Inferior parietal cortex (tissue), 1 donor: ENCODE data around the gene GRK3.
A peak's percentile ranks its signal among the peaks of the same experiment; 100 is the strongest.
"Not testable (repeated sequence)": the region's sequence is repeated elsewhere in the genome, so short reads cannot be mapped to it uniquely, and the experiment has no call there.

ENCODE experiments used
- DNase-seq: peaks from one replicate; pipeline ENCODE4 v3.0.0-alpha.2; 2016; ENCODE audit errors: extremely low spot score

Gene GRK3

DNA sequence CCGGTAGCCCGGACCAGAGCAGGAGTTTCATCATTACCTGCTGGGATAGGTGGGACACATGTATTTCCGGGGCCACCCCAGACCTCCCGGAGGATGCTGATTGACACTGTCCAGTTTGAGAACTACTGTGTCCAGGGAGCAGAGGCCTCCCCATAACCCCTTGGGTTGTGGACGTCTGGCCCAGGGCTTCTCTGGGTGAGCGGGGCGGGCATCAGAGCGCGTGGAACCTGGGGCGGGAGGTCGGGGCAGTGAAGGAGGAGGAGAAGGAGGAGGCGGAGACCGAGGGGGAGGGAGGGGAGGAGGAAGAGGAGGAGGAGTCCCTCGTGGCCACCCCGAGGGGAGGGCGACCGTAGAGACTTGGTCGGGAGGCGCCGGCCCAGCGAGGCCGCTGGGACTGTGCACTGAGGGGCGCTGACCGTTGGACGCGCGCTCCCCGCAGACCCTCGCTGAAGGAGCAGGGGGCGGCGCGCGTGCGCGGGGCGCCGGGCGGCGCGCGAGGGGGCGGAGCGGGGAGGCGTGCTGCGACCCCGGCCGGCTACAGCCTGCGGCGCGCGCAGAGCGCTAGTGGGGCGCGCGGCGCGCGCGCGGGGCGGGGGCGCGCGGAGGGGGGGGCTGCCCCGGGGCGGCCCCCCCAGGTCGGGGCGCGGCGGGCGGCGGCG is at the start of gene GRK3:
TSS of gene GRK3 (plus strand) at position 356 of the 659 bp plus-strand sequence. CDS start 366 bp downstream, outside the sequence.
- DNase-seq, result no peak

DNA sequence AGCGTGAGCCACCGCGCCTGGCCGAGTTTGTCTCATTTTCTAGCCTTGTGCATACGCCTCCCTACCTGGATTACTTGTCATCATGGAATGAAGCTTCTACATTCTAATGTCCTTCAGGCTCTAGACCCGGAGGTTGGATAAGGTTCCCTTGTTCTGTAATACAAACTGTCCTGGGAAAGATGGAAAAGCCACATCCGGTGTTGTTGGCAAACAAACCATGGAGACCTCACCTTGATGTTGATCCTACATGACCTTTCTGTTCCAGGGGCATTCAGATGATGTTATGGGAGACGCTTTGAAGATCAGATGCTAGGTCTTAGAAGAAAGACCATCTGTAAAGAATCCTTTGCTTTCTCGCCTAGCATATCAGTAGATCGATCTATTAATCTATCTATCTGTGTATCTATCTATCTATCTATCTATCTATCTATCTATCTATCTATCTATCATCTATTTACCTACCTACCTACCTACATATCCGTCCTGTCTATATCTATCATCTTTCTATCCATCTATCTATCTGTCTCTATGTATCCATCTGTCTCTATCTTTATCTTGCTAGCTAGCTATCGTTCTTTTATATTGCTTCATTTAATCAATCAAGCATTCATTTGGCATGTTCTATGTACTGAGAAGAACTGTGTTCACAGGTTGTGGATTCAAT is 46.3 kb upstream of the GRK3 start:
- DNase-seq, result no peak

DNA sequence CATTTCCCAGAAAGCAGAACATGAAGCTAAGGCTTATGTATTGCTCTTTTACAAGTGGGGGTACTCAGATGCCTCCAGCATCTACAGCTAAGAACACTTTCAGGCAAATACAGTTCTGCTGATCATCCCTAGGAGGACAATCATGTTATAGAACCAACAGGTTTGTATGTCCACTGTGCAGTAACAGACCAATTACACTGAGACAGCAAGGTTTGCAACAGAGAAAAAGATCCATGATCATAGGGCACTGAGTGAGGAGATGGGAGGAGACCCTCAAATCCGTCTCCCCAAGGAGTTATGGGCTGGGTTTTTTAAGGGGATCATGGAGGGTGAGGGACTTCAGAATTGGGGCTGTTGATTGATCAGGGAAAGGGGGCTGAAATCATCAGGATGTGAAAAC is 39.1 kb upstream of the GRK3 start:
- DNase-seq, result no peak

DNA sequence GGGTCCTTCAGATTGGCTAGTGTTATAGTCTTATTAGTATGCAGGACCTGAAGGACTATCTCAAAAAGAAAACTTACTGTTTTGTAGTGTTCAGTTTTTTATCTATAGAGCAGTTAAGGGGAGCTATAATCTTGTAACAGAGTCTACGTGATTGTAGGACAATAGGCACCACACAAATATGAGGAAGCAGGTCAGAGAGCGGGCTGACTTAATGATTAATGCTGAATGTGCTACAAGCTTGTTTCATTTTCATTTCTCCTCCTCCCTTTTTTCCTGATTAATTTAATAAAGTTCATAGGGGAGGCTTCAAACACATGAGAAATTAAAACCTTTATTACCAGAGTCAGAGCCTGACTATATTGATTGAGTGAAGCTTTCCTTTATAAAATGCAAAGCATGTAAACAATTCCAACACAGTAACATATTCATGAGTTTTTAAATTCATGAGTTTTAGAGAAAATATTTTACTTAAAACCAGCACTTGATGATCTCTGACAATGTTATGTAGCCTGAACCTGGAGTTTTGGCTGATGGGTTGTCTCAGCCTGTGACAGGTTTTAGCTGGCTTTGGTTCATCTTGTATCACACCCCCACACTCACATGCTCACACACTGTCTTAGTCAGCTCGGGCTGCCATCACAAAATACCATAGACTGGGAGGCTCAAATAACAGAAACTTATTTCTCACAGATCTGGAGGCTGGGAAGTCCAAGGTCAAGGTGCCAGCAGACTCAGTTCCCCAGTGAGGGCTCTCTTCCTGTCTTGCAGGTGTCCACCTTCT is 38.5 kb upstream of the GRK3 start:
- not testable (repeated sequence) for DNase-seq

DNA sequence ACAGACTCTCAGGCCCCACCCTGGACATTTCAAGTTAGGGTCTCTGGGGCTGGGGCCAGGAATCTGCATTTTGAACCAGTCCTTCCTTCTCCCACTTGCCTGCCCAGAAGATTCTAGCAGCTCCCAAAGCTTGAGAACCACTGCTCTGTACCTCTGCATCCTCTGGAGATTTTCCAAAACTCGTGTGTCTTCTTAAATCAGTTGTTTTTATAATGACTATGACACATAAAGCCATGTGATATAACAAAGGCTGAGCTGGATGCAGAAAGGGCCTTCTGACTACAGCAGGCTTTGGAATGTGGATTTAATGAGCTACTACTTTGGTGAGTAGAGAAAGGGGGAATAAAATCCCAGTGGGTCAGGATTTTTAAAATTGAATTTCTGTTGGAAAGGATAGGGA is 37.5 kb upstream of the GRK3 start:
- not testable (repeated sequence) for DNase-seq

DNA sequence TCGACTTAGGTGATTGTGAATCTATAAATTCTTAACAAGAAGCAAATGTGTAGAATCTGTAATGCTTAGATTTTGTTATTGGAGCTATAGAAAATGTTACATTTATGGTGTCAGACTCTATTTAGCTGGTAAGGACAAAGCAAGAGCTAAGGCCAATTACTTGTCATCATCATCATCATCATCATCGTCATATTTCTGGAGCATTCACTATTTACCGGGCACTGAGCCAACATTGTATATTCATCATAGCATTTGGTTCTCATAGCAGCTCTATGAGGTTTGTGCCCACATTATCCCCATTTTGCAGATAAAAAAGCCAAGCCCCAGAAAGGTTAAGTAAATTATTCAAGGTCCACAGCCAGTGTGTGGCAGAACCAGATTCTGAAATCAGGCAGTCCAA is 36.4 kb upstream of the GRK3 start:
- DNase-seq, result not testable (repeated sequence)

DNA sequence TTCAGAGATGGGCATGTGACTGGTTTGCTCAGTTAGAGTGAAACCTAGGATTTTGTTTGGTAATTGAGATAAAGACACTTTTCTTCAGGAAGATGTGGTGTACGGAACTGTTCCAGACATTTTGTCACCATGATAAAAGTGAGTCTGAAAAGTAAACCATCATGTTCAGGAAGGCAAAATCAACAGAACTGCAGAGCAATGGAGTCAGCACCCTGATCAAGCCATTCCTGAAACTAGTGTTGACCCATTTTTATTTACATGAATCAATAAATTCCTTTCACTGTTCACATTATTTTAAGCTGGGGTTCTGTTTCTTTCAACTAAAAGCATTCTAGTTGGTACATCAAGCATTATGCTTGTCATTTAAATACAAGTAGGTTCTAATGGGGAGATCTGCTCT is 35.4 kb upstream of the GRK3 start:
- DNase-seq, result not testable (repeated sequence)

DNA sequence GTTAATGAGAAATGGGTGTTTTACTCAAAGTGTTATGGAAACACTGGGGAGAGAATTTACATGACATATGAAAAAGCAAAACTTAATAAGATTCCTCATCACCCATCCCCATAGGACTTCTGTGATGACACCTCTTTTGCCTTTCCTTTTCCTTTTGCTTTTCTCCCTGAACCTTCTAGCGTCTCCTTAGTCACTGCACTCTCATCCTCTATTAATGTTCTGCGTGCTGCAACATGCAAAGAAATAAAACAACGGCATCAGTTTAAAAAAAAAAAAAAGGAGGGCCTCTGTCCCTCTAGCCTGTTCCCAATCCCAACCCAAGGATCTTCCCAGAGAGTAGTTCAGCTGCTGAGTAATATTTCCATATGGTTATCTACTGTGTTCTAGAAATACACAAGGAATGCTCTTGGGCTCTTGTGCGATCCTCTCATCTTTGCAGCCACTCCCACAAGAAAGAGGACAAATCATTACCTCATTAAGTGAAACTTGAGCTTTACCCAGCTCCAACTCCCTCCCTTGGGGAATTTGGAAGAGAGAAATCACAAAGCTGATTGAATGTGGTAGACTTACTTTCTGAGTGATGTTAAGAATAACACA is 34.8 kb upstream of the GRK3 start:
- not testable (repeated sequence) for DNase-seq

DNA sequence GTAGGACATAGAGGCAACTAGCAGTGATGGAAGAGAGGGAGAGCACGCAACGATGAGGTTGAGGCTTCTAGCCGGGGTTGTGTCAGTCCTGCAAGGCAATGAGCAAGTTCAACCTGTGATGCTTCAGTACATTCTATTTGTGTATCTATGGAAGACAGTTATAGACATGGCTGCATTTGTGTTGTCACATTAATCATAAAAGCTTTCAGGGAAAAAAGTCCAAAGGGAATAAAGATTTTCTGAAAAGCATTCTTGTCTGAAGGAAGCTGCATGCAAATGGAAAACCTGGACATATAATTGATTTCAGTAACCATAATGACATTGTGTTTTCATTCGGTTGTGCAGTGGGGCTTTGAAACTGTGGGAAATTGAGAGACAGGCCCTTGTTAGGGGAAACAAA is 32.8 kb upstream of the GRK3 start:
- not testable (repeated sequence) for DNase-seq

DNA sequence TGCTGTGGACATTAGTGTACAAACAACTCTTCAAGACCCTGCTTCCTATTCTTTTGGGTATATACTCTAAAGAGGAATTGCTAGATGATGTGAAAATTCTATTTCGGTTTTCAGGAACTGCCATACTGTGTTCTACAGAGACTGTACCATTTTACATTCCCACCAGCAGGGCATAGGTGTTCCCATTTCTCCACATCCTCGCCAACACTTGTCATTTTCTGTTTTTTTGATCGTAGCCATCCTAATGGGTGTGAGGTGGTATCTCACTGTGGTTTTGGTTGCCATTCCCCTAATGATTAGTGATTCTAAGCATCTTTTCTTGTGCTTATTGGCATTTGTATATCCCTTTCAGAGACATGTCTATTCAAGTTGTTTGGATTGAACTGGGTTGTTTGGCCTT is 29.8 kb upstream of the GRK3 start:
- DNase-seq, result no peak

DNA sequence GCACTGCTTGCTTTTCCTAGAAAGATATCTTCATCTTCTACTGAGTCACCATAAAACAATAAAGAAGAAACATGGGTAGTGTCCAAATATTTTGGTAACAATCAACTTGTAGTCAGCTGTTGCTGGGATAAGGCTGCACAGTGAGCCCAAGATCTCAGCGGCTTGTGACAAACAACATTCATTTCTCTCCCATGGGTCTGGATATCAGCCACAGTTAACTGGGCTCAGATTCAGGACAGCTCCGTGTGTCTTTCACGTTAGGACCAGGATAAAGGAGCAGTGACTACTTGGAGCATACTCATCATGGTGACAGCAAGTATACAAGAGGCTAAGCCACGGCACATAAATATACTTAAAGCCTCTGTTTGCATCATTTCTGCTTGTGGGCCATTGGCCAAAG is 27.9 kb upstream of the GRK3 start:
- peak; percentile 11 for DNase-seq

DNA sequence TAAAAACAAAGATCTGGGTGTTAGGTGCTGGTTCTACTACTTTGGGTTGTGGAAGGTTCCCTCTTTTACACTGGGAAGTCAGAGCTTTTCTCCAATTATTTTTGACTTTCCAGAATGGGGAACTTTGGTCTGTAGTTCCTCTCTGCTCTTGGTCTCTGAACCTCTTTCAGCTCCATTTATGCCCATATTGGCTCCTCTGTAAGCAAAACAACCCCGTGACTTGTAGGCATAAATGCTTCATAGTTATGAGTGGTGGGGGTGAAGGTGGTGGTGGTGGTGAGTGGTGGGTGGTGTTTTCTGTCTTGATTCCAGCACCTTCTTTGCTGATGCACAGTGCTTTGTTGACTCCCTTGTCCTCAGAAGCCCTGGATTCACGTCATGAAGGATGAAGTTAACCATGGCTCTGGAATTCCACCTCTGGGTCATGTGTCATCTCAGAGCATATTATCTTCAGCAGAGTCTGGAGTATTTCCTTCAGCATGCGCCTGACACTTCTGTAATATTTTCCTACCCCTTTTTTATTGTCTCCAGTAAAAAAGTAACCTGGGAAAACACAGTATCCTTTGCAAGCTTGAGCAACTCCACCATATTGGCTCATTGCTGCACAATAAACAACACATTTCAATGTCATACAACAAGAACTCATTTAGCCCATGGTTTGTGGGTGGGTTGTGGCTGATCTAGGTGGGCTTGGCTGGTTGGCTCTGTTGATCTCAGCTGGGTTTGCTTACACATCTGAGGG is 24.1 kb upstream of the GRK3 start:
- DNase-seq, result no peak

DNA sequence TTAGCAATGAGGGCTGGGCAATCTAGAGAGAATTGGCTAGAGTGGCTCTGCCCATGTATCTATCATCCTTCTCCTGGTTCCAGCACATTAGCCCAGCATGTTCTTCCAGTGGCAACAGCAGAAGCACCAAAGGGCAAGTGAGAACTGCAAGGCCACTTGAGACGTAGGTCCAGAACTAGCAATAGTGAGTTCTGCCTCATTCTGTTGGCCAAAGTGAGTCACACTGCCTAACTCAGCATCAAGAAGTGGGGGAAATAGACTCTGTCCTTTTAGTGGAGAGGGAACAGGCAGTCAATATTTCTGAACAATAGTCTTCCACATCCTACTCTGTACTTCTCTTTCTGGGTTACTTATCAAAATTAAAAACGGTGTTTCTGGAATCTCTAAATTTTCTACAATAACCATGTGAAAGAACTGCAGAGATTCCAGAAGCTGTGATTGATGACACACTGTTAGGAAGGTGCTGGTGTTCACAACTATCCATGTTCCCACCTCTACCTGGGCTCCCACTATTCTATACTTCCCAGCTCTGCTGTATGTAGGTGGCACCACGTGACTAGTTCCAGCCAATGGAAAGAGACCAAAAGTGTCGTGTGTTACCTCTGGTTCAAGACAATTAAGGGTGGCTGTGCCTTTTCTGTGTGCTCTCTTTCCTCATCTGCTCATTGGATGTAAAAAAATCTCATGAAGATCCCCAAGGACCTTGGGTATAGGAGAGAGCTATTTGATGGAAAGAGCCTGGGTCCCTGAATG is 23.4 kb upstream of the GRK3 start:
- DNase-seq, result no peak

DNA sequence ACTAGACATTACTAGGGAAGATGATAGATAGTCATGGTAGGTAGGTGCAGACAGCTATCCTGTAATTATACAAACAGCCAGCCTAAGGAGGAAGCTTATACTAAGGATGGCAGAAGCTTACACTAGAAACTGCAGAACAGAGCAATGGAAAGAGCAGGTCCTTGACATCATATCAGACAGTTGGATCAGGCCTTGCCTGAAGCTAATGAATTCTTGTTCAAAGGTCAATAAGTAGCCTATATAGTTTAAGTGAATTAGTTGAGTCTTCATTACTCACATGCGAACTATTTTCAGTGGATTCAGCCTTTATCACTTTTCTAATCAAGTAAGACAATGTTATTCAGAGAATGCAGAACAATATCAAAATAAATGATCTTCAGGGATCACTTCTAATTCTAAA is 22.3 kb upstream of the GRK3 start:
- DNase-seq, result no peak

DNA sequence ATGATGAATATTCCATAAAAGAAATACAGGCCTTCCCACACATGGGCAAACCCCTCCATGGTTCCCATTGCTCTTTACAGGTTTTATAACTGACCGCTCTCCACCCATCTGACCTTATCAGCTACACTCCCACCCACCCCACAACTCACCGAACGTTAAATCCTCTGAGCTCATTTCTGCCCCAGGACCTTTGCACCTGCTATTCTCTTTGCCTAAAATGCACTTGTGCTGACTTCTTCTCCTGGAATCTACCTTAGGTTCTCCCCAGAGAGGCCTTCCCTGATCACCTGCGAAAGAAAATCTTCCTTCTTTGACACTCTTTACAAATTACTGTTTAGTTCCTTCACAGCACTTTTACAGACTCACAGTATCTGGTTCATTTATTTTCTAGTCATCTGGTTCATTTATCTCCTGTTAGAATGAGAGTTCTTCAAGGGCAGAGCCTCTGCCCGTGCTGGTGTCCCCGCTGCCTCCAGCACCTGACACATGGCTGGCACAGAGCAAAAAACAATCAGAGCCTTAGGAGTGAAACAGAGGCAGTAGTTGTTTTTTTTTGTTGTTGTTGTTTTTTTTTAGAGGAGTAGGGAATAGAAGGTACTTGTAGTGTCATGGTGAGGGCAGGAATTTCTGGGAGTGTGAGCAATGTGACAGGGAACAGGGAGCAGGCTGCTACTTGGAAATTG is 21.6 kb upstream of the GRK3 start:
- no peak for DNase-seq

DNA sequence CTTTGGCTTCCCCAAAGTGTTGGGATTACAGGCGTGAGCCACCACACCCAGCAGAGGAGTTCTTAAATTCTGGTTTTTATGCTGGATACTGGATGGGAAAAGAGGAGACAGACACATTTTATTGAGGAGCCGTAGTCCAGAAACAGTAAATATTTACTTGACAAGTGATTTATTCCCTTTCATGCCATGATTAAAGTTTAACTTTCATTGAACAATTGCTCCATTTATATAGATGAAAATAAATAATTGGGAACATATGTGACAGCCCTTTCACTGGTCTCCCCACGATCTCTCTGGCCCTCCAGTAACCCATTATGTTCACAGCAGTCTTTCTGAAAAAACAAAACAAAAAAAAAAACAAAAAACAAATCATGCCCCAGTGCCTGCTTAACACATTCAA is 19.3 kb upstream of the GRK3 start:
- no peak for DNase-seq

DNA sequence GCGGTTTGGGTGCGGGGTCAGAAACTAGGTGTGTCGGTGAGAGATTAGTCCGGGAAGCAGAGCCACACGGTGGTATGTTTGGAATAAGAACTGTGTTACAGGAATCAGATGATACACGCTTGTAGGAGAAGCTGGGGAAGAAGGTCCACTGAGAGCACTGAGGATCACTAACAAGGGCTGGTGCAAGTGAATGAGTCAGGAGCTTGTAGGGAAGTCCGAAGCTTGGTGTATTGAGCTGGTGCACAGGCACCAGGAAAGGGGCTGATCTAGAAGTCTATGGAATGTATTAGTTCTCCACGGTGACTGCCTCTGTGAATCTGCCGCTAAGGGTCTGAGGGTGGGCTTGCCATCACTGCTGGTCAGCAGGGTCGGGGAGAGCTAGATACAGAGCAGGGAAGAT is 18.8 kb upstream of the GRK3 start:
- no peak for DNase-seq

DNA sequence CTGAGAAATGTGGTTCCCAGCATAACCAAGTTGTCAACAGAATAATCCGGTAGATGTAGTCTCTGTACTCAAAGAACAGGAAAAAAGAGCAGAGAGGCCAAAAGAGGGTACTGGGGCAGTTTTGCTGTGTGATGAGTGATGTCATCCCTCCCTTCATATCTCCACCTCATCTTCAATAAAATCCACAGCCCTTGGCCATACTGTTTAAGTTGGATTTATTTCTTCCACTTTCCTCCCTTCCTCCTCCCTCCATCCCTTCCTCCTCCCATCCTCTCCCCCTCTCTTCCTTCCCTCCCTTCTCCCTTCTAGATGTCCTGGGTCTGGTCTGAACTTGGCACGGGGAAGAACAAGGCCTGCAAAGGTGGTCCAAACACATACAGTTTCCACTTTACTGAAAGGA is 18.2 kb upstream of the GRK3 start:
- DNase-seq, result no peak

DNA sequence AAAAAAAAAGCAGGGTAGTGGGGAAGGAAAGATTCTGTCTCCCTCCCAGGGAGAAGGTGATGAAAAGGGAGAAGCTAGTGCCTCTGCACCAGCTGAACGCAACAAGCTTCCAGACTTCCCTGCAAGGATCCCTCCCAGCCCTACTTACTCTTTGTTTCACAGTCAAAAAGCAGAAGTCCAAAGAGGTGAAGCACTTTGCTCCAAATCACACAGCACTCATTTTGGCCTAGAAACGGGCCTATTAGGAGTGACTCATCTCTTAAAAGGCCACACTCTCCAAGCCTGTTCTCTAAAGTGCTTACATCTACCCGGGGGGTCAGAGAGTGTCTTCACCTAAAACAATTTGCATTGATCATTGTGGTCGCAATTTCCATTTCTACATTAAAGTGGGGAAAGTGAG is 17.7 kb upstream of the GRK3 start:
- no peak for DNase-seq

DNA sequence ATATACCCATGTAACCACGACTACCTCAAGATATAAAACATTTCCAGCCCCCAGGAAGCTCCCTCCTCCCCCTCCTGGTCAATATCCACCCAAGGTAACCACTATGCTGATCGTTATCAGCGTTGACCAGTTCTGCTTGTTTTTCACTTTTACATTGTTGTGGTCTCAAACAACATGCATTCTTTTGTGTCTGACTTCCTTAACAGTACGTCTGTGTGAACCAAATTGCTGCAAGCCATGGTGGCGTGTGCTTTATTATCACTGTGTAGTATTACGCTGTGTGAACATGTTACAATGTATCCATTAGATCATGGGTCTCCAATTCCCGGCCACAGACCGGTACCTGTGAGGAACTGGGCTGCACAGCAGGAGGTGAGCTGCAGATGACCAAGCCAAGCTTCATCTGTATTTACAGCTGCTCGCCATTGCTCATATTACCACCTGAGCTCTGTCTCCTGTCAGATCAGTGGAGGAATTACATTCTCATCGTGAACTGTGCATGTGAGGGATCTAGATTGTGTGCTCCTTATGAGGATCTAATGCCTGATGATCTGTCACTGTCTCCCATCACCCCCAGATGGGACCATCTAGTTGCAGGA is 15.5 kb upstream of the GRK3 start:
- DNase-seq, result no peak
